ENCODE data around the gene KCNK6.

The KCNK6 gene

GRCh38 chr19:38350883-38351282 lies 31.2 kb downstream of the KCNK6 start:
- no peak for DNase-seq (ENCODE audit: low read depth)
- in situ Hi-C loops (cut with HindIII; ENCODE audit: low sequenced_read_pairs) = no loop called here
- TF ChIP-seq CTCF (IDR thresholded peaks at IDR 0.05; ENCODE audit: low read depth, low read length, missing control alignments) = no peak
- H3K4me3 ChIP-seq (ENCODE audit: low read depth, low read length) = no peak overlapping the region

DNA sequence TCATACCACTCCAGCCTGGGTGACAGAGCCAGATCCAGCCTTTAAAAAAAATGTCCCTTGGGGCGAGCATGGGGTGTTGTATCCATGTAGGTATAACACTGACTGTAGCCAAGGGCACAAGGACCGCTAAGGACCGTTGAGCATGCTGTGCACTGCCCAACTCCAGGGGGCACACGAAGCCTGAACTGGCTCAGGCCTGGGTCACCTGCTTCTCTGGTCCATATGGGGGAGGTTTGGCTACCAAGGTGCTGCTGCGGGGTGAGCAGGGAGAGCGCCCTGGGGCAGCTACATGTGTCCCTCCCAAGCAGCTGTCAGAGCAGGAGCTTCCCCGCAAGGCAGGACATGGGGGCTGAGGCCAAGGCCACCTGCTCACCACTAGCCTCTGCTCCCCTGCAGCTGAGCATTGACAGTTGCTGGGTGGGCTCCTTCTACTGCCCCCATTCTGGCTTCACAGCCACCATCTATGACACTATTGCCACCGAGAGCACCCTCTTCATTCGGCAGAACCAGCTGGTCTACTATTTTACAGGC lies 32.3 kb downstream of the KCNK6 start:
- no peak overlapping the region for H3K4me3 ChIP-seq (ENCODE audit: low read depth, low read length)
- TF ChIP-seq CTCF (IDR thresholded peaks at IDR 0.05; ENCODE audit: low read depth, low read length, missing control alignments) = no peak
- DNase-seq (ENCODE audit: low read depth) = no peak
- in situ Hi-C loops (cut with HindIII; ENCODE audit: low sequenced_read_pairs) = no loop called here

GRCh38 chr19:38352611-38353010 lies 33.0 kb downstream of the KCNK6 start:
- TF ChIP-seq CTCF (IDR thresholded peaks at IDR 0.05; ENCODE audit: low read depth, low read length, missing control alignments) = no peak

GRCh38 chr19:38355728-38356725 lies 36.4 kb downstream of the KCNK6 start:
- no peak overlapping the region for H3K4me3 ChIP-seq (ENCODE audit: low read depth, low read length)
- in situ Hi-C loops (cut with HindIII; ENCODE audit: low sequenced_read_pairs) = no loop called here
- DNase-seq (ENCODE audit: low read depth) = no peak
- no peak for TF ChIP-seq CTCF (IDR thresholded peaks at IDR 0.05; ENCODE audit: low read depth, low read length, missing control alignments)

More at GRCh38 chr19:38352611-38353010, 33.0 kb downstream of the KCNK6 start:
- no peak for DNase-seq (ENCODE audit: low read depth)
- H3K4me3 ChIP-seq (ENCODE audit: low read depth, low read length) = no peak overlapping the region
- in situ Hi-C loops (cut with HindIII; ENCODE audit: low sequenced_read_pairs) = no loop called here

- in situ Hi-C loops (cut with HindIII; ENCODE audit: low sequenced_read_pairs) = no loop called here
- H3K4me3 ChIP-seq (ENCODE audit: low read depth, low read length) = no peak overlapping the region
- no peak for DNase-seq (ENCODE audit: low read depth)
- no peak for TF ChIP-seq CTCF (IDR thresholded peaks at IDR 0.05; ENCODE audit: low read depth, low read length, missing control alignments)
These were observed 38.4 kb downstream of the KCNK6 start for GRCh38 chr19:38358071-38358470.

GRCh38 chr19:38359242-38360021 lies 39.8 kb downstream of the KCNK6 start:
- DNase-seq (ENCODE audit: low read depth) = no peak
- TF ChIP-seq CTCF (IDR thresholded peaks at IDR 0.05; ENCODE audit: low read depth, low read length, missing control alignments) = no peak
- no peak overlapping the region for H3K4me3 ChIP-seq (ENCODE audit: low read depth, low read length)
- in situ Hi-C loops (cut with HindIII; ENCODE audit: low sequenced_read_pairs) = no loop called here
